GM13976 (cell line): ENCODE results near the gene PTPRM.

Source experiments
- DNase-seq: peaks from one replicate; pipeline ENCODE4 v3.0.0; 2012; ENCODE audit warnings: low spot score
- CTCF ChIP-seq: IDR thresholded peaks from 2 replicates; pipeline ENCODE4 v1.5.1; 2012; ENCODE audit warnings: borderline replicate concordance, mild to moderate bottlenecking; ENCODE audit not compliant: insufficient read depth; ENCODE audit errors: extremely low read depth, missing control alignments, control extremely low read depth
- in situ Hi-C: fragments of 300-500 bp; cut with MboI; formaldehyde crosslinking; loops from one replicate; pipeline ENCODE4 v1.12.0; 2022; ENCODE audit warnings: low sequenced_read_pairs, mixed read lengths, inconsistent platforms; ENCODE audit not compliant: unreplicated experiment

The PTPRM gene

GRCh38 chr18:7840411-7840810 lies 273.3 kb downstream of the PTPRM start:
- no peak for TF ChIP-seq CTCF
- in situ Hi-C loops = no loop called here
- DNase-seq = no peak

- in situ Hi-C loops = no loop called here
- TF ChIP-seq CTCF = no peak
- no peak for DNase-seq
Measured at GRCh38 chr18:7844017-7844416, 276.9 kb downstream of the PTPRM start.

GRCh38 chr18:7844418-7844817 lies 277.3 kb downstream of the PTPRM start:
- in situ Hi-C loops = no loop called here
- DNase-seq = no peak
- no peak for TF ChIP-seq CTCF

- TF ChIP-seq CTCF = no peak
- no peak for DNase-seq
- in situ Hi-C loops = no loop called here
Measured at GRCh38 chr18:7846335-7846734, 279.2 kb downstream of the PTPRM start.

- in situ Hi-C loops = no loop called here
- TF ChIP-seq CTCF = no peak
- DNase-seq = no peak
Measured at GRCh38 chr18:7847357-7848053, 280.4 kb downstream of the PTPRM start.

GRCh38 chr18:7848054-7848412 lies 280.9 kb downstream of the PTPRM start:
- no peak for TF ChIP-seq CTCF
- in situ Hi-C loops = no loop called here
- DNase-seq = no peak
